WTC11 (cell line): Measurements from ENCODE around the gene TMEFF1. TPM values are rescaled to one million over a fixed set of nuclear protein-coding genes. Genes with fewer than 3 reads are reported as not detected.

Experiments
- AFF4 ChIP-seq: sonication (generic); formaldehyde crosslinking; IDR thresholded peaks from 2 replicates; pipeline ENCODE4 v1.8.1; 2023; ENCODE audit warnings: mild to moderate bottlenecking, missing genetic modification reagents, borderline replicate concordance
- ATF1 ChIP-seq: sonication (generic); formaldehyde crosslinking; IDR thresholded peaks from 2 replicates; pipeline ENCODE4 v1.8.1; 2023; ENCODE audit warnings: mild to moderate bottlenecking, moderate library complexity, missing genetic modification reagents
- CDX4 ChIP-seq: fragments of 250-450 bp; sonication (Bioruptor Pico); IDR thresholded peaks from 2 replicates; pipeline ENCODE4 v1.9.0; 2021; ENCODE audit warnings: moderate library complexity, mild to moderate bottlenecking, inconsistent platforms, borderline replicate concordance
- CTCF ChIP-seq: fragments of 200-600 bp; IDR thresholded peaks from 2 replicates; pipeline ENCODE4 v1.8.0; 2022; ENCODE audit warnings: antibody characterized with exemption
- FOXJ3 ChIP-seq: sonication (generic); formaldehyde crosslinking; IDR thresholded peaks from 2 replicates; pipeline ENCODE4 v1.9.0; 2021; ENCODE audit warnings: missing genetic modification reagents, mild to moderate bottlenecking, borderline replicate concordance
- FOXK1 ChIP-seq: sonication (generic); formaldehyde crosslinking; IDR thresholded peaks from 2 replicates; pipeline ENCODE4 v1.8.0; 2022; ENCODE audit warnings: mild to moderate bottlenecking, moderate library complexity, missing genetic modification reagents
- FOXP1 ChIP-seq: sonication (generic); formaldehyde crosslinking; IDR thresholded peaks from 2 replicates; pipeline ENCODE4 v1.8.0; 2022; ENCODE audit warnings: missing genetic modification reagents, mild to moderate bottlenecking, moderate library complexity, borderline replicate concordance
- IRF1 ChIP-seq: sonication (generic); formaldehyde crosslinking; IDR thresholded peaks from 2 replicates; pipeline ENCODE4 v1.8.0; 2023; ENCODE audit warnings: missing genetic modification reagents
- IRF2 ChIP-seq: sonication (generic); formaldehyde crosslinking; IDR thresholded peaks from 2 replicates; pipeline ENCODE4 v1.8.0; 2022; ENCODE audit warnings: low read depth, missing genetic modification reagents, borderline replicate concordance
- JUN ChIP-seq: sonication (generic); formaldehyde crosslinking; IDR thresholded peaks from 2 replicates; pipeline ENCODE4 v1.8.0; 2023; ENCODE audit warnings: mild to moderate bottlenecking, missing genetic modification reagents
- MLX ChIP-seq: sonication (generic); formaldehyde crosslinking; IDR thresholded peaks from 2 replicates; pipeline ENCODE4 v1.8.1; 2023; ENCODE audit warnings: mild to moderate bottlenecking, missing genetic modification reagents, moderate library complexity
- MXD4 ChIP-seq: fragments of 250-450 bp; sonication (Bioruptor Pico); IDR thresholded peaks from 2 replicates; pipeline ENCODE4 v1.8.0; 2021; ENCODE audit warnings: mild to moderate bottlenecking, moderate library complexity, borderline replicate concordance
- NFATC4 ChIP-seq: fragments of 250-450 bp; sonication (Bioruptor Pico); IDR thresholded peaks from 2 replicates; pipeline ENCODE4 v1.9.0; 2021; ENCODE audit warnings: mild to moderate bottlenecking
- NFE2L1 ChIP-seq: sonication (generic); formaldehyde crosslinking; IDR thresholded peaks from 2 replicates; pipeline ENCODE4 v1.8.1; 2023; ENCODE audit warnings: missing genetic modification reagents
- NR3C1 ChIP-seq: sonication (generic); formaldehyde crosslinking; conservative IDR thresholded peaks from 2 replicates; pipeline ENCODE4 v1.8.1; 2023; ENCODE audit warnings: low read depth, mild to moderate bottlenecking, missing genetic modification reagents
- RELA ChIP-seq: sonication (generic); formaldehyde crosslinking; IDR thresholded peaks from 2 replicates; pipeline ENCODE4 v1.8.1; 2022; ENCODE audit warnings: missing genetic modification reagents, mild to moderate bottlenecking, borderline replicate concordance
- SMAD4 ChIP-seq: sonication (generic); formaldehyde crosslinking; IDR thresholded peaks from 2 replicates; pipeline ENCODE4 v1.8.0; 2022; ENCODE audit warnings: mild to moderate bottlenecking, missing genetic modification reagents
- STAT6 ChIP-seq: sonication (generic); formaldehyde crosslinking; conservative IDR thresholded peaks from 2 replicates; pipeline ENCODE4 v1.8.1; 2023; ENCODE audit warnings: mild to moderate bottlenecking, low read depth, missing genetic modification reagents, moderate library complexity
- TEAD1 ChIP-seq: sonication (generic); formaldehyde crosslinking; IDR thresholded peaks from 2 replicates; pipeline ENCODE4 v1.8.0; 2022; ENCODE audit warnings: mild to moderate bottlenecking, missing genetic modification reagents
- ZBTB21 ChIP-seq: sonication (generic); formaldehyde crosslinking; IDR thresholded peaks from 2 replicates; pipeline ENCODE4 v1.8.1; 2023; ENCODE audit warnings: mild to moderate bottlenecking, missing genetic modification reagents, borderline replicate concordance
- ZNF138 ChIP-seq: sonication (generic); formaldehyde crosslinking; conservative IDR thresholded peaks from 2 replicates; pipeline ENCODE4 v1.8.1; 2022; ENCODE audit warnings: mild to moderate bottlenecking, moderate library complexity, missing genetic modification reagents
- ZNF263 ChIP-seq: sonication (generic); formaldehyde crosslinking; IDR thresholded peaks from 2 replicates; pipeline ENCODE4 v1.8.1; 2022; ENCODE audit warnings: low read depth, mild to moderate bottlenecking, moderate library complexity, missing genetic modification reagents
- ZNF317 ChIP-seq: sonication (generic); formaldehyde crosslinking; IDR thresholded peaks from 2 replicates; pipeline ENCODE4 v1.8.1; 2023; ENCODE audit warnings: low read depth, mild to moderate bottlenecking, moderate library complexity, missing genetic modification reagents, borderline replicate concordance
- ZNF416 ChIP-seq: fragments of 250-450 bp; sonication (Bioruptor Pico); IDR thresholded peaks from 2 replicates; pipeline ENCODE4 v1.9.0; 2021; ENCODE audit warnings: mild to moderate bottlenecking, inconsistent platforms
- ZNF425 ChIP-seq: fragments of 250-450 bp; sonication (Bioruptor Pico); conservative IDR thresholded peaks from 2 replicates; pipeline ENCODE4 v1.9.0; 2021; ENCODE audit warnings: mild to moderate bottlenecking
- total RNA-seq: library from RNA; stranded (reverse); gene quantifications from 3 replicates; pipeline ENCODE4 v1.2.3, GENCODE V29; 2021

Gene TMEFF1
- total RNA-seq, 1 experiment from 2014 or later: 62.7 TPM

GRCh38 chr9:100473276-100474081 lies 530 bp downstream of the TMEFF1 start (continued):
- TF ChIP-seq ZNF425 (CRISPR knock-in tag): no peak
- no peak for TF ChIP-seq ZBTB21 (CRISPR knock-in tag)
- no peak for TF ChIP-seq FOXK1 (CRISPR knock-in tag)
- TF ChIP-seq IRF1: no peak
- no peak for TF ChIP-seq AFF4 (CRISPR knock-in tag)
- no peak for TF ChIP-seq CDX4 (CRISPR knock-in tag)
- peak; percentile 56; the same call in 1 of the 2 replicates for TF ChIP-seq JUN (CRISPR knock-in tag)
- TF ChIP-seq ATF1 (CRISPR knock-in tag): no peak
- no peak for TF ChIP-seq ZNF263 (CRISPR knock-in tag)
- peak; percentile 35; the same call in 1 of the 2 replicates for TF ChIP-seq FOXP1 (CRISPR knock-in tag)
- no peak for TF ChIP-seq TEAD1 (CRISPR knock-in tag)
- TF ChIP-seq NR3C1 (CRISPR knock-in tag): no peak; the same call in 1 of the 2 replicates
- TF ChIP-seq ZNF317 (CRISPR knock-in tag): peak; percentile 11; the same call in 1 of the 2 replicates
- no peak for TF ChIP-seq NFE2L1 (CRISPR knock-in tag)
- TF ChIP-seq MXD4 (CRISPR knock-in tag): no peak
- no peak; the same call in 1 of the 2 replicates for TF ChIP-seq RELA
- no peak for TF ChIP-seq ZNF416
- TF ChIP-seq CTCF: no peak
- 0 out of 2 replicates have a peak, but pooled peaks have one; percentile 27 for TF ChIP-seq ZNF138 (CRISPR knock-in tag)
- no peak; the same call in 1 of the 2 replicates for TF ChIP-seq IRF2
- no peak for TF ChIP-seq SMAD4 (CRISPR knock-in tag)
- TF ChIP-seq MLX (CRISPR knock-in tag): no peak
- no peak for TF ChIP-seq NFATC4 (CRISPR knock-in tag)
- 0 out of 2 replicates have a peak, but pooled peaks have one; percentile 65 for TF ChIP-seq STAT6 (CRISPR knock-in tag)
- TF ChIP-seq FOXJ3 (CRISPR knock-in tag): no peak
